ENCODE data around the gene ASAP2. TPM values are rescaled to one million over a fixed set of nuclear protein-coding genes. Genes with fewer than 3 reads are reported as not detected.
"Not testable (repeated sequence)": the region's sequence is repeated elsewhere in the genome, so short reads cannot be mapped to it uniquely, and the experiment has no call there.

The ASAP2 gene
- total RNA-seq, 1 experiment from 2014 or later: 81.7 TPM

DNA sequence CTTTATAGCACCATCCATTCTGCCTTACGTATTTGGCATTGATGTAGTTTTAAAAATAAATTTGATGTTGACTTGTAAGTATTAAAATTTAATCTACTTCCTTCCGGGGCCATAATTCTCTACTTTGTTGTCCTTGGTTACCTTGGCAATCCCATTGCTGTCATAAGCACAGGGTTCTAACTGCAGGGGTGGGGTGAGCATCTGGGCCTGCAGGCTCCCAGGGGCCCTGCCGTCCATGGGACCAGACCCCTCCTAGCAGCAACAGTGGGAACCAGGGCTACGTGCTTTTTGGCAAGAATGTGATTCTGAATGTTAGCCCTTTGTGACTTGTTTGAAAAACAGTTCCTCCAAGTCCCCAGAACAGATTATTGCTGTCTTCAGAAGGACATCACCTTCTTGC, 4.9 kb downstream of the ASAP2 start:
- DNase-seq (ENCODE audit: low read depth): no peak

DNA sequence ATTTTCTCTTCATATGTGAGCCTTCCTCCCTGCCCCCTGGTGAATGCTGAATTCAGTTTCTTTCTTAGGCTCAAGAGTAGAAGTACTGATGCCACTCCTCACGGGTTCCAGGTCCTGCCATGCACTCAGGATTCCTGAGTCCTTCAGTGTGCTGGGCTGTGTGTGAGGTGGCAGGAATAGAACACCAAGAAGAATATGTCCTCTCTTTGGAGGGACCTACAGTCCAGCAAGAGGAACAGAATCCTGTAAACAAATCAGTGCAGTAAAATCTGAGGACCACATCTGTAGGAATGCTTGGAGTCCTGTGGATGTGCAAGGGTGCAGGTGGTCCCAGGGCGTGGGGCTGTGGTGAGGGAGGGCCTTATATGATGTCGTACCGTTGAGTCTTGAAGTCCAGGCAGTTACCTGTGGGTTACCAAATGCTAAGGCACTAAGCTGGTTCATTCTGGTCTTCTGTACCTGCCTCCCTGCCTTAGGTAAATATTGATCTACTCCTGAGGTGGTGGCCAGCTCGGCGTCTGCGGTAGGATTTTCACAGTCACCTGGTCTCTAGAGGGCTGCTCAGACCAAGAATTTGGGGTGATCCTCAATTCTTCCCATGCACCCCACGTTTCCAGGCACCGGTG, 5.5 kb downstream of the ASAP2 start:
- no peak for DNase-seq (ENCODE audit: low read depth)

DNA sequence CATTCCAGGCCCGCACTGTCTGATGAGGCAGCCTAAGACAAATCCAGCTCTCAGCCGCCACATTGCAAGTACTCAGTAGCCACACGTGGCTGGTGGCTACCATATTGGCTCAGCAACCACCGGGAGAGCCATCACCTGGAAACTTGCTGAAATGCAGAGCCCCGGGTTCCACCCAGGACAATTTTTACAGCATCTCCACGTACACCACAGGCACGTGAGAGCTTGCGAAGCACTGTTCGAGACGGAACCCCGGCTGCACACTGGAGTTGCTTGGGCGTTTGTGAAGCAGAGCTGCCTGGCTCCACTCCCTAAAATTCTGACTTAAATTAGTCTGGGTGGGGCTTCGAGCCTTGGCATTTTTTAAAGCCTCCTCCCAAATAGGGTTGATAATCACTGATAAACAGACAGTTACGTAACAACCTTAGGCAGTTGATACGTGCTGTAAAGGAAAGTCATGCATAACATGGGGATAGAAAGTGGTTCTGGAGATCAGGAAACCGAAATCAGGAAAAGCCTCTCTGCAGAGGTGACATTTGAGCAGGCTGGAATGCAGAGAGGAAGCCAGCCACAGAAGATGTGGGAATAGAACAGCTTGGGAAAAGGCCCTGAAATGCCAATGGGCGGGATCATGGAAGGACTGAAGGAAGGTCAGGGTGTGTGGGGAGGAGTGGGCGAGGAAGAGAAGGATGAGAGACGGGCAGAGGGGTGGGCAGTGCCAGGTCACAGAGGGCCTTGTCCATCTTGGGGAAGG, 6.2 kb downstream of the ASAP2 start:
- no peak for DNase-seq (ENCODE audit: low read depth)

DNA sequence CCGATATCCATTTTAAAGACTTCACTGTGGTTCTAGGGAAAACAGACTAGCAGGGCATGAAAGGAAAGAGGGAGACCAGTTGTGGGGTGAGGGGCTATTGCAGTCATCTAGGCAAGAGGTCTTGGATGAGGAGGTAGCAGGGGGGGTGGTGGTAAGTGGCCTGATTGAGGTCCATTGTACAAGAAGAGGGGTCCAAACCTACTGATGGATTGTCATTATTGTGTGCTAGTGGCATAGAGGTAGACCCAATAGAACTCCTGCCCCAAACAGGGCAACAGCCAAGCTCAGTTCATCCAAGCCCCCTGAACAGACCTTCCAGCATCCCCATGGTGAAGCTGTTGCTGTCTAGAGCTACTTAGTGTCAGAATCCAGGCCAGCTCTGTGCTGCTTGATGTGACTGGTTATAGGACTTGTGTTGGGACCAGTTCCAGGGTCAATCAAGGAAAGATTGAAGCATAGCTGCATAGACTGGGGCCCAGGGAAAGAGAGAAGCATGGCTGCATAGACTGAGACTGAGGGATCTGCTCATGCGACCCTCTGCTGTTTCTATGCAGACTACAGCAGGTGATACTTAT, 7.0 kb downstream of the ASAP2 start:
- DNase-seq (ENCODE audit: low read depth): no peak

DNA sequence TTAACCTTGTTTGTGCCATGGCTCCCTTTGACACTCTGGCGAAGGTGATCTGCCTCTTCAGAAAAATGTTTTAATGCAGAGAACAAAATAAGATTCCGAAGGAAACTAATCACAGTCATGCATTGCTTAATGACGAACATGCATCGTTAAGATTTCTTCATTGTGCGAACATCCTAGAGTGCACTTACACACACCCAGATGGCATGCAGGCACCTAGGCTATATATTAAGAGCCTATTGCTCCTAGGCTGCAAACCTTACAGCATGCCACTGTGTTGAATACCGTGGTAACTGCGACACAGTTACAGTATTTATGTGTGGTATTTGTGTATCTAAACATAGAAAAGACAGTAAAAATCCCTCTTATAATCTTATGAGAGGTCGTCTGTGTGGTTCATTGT, 8.3 kb downstream of the ASAP2 start:
- no peak for DNase-seq (ENCODE audit: low read depth)

DNA sequence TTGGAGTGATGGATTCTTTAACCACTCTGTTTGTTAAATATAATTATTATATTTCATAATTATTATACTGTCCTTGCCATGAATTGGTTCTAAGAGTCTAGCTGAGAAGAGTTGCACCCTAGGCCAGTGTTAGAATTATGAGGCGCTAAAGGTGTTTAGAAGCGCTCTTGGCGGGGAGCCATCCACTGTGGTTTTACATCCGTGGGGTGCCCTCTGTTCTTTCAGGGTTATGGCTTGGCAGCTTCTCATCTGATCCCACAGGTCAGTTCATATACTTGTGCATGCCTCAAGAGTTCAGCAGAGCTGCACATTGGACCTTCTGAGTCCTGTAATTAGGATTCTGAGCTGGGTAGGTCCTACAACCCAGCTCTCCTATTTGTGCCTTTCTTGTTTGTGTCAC, 9.1 kb downstream of the ASAP2 start:
- no peak for DNase-seq (ENCODE audit: low read depth)

DNA sequence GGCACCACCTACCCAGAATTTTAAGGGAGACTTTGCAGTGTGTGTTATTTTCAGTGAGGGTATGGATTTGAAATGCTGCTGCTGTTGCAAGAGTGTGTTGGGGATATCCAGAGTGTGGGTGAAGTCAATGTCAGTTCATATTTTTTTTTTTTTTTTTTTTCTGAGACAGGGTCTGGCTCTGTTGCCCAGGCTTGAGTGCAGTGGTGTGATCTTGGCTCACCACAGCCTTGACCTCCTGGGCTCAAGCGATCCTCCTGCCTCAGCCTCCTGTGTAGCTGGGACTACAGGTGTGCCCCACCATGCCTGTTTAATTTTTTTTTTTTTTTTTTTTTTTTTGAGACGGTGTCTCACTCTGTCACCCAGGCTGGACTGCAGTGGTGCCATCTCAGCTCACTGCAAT, 9.5 kb downstream of the ASAP2 start:
- not testable (repeated sequence) for DNase-seq (ENCODE audit: low read depth)

DNA sequence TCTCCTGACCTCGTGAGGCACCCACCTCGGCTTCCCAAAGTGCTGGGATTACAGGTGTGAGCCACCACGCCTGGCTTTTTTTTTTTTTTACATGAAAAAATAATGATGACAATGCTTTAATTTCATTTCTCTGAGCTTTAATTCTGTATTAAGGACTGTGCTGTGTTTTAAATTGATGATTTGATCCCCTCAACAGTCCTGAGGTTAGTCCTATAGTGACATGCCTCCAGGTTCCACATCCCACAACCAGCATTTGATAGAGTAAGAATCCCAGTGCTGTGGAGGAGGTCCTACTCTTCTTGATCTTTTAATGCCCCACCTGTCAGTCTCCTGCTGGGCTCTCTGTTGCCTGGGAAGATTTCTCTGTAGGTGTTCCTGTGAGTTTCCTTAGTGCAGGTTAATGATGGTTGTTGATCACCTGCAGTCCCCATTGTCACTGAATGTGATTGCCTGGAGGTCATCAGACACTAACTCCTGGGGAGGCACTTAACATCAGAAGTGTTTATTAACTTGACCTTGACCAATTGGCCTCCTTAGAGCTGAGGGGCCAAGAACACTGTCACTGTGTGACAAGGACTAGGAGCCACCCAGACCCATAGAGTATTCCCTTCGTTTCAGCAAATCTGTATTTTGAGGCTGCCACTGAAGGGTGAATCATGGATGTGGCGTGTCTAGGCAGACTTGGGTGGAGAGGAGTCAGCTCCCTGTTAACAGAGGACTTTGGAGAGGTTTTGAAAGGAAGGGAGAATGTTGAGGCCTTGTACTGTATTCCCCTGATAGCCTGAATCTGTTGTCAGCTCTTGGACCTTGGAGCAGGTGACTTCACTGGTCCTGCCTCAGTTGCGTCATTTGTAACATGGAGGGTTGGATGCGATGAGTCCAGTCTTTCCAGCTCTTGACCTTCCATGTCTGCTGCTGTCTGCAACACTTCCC, 11.5 kb downstream of the ASAP2 start:
- DNase-seq (ENCODE audit: low read depth): no peak

DNA sequence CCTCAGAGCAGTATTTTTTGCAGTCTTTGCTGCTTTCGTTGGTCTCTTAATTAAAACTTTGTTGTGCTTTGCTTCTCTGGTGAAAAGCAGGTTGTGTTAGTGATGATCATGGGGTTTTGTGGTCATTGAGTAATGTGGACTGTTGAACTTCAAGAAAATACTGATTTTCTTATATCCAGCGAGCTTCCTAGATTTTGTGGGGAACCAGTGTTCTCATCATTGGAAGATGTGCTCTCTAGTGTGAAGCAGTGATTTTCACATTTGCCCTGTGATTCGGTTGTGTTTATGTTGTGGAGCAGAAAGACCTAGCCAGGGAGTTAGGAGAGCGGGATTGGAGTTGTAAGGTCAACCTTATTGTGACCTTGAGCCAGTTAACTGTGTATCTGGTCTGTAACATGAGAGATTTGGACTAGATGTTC, 12.4 kb downstream of the ASAP2 start:
- peak; percentile 65 for DNase-seq (ENCODE audit: low read depth)

DNA sequence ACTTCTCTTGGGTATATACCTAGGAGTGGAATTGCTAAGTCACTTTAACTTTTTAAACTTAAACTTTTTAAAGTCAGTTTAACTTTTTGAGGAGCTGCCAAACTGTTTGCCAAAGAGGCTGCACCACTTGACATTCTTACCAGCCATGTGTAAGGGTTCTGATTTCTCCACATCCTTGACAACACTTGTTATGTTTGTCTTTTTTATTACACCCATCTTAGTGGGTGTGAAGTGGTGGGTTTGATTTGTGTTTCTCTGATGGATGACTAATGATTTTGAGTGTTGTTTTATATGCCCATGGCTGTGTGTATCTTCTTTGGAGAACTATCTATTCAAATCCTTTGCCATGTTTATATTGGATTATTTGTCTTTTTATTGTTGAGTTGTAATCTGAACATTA, 13.6 kb downstream of the ASAP2 start:
- DNase-seq (ENCODE audit: low read depth): no peak

DNA sequence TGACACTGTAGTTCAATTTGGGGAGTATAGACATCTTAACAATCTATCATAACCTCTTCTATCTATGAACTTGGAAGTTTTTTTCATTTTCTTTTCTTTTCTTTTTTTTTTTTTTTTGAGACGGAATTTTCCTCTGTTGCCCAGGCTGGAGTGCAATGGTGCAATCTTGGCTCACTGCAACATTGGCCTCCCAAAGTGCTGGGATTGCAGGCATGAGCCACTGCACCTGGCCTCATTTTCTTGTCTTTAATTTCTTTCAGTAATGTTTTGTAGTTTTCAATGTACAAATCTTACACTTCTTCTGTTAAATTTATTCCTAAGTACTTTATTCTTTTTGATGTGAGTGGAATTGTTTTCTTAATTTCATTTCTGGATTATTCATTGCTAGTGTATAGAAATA, 14.6 kb downstream of the ASAP2 start:
- no peak for DNase-seq (ENCODE audit: low read depth)

DNA sequence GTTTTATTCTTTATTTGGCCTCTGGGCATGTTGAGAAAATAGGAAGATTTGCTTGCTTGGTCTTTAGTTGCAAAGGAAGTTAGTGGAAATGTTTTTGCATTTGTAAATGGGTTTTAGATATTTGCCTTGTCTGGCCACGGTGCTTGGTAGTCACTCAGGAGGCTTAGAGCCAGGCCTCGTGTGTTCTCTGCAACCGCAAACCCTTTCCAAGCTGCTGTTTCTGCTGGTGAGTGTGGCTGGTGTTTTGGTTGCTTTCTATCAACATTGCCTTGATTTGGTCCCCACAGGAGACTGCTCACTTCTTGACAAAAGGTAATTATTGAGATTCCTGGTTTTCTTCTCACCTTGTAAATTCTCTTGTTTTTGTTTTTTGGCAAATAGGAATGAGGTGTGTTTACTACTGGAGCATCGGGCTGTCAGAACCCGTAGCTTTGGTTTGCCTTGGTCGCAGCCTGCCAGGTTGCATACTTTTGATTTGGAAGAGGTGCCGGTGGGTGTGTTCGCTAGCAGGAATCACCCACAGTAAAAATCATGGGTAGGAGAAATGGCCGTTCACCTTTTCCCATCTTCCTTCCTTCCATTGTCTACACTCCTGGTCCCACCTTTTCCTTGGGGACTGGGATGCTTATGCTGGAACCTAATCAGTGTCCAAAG, 15.8 kb downstream of the ASAP2 start:
- DNase-seq (ENCODE audit: low read depth): no peak

DNA sequence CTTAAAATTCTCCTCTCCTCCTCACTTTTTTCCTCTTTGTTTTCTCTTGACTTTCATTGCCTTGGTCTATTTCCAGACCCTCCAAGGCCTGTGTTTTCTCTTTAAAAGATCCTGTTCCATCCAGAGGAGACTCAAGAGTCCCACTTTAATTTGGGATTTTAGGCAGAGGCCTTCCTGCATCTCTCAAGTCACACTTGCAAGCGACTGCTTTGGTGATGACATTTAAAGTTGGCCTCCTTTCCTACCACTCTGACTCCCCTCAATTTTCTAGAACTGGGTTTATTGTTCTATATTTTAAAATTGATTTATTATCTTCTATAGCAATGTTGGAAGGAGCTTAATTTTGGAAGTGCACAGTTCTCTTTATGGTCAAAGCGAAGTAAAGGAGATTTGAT, 16.3 kb downstream of the ASAP2 start:
- DNase-seq (ENCODE audit: low read depth): no peak

DNA sequence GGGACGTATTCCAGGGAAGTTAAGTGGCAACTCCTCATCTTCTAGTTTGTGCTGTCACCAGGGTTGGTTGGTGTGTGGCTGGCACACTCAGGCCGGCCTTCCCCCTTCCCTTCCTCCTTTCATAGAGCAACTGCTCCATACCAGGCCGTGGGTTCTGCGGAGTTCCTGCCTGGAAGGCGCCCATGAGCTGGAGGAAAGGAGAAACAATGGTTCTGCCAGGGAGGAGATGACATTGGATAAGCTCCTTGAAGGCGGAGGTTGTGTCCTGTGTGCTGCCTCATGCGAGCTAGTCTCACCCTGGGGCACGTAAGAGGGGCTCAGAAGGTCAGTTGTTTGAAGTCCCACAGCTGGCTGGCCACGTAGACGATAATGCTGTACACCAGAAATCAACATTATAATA, 19.2 kb downstream of the ASAP2 start:
- no peak for DNase-seq (ENCODE audit: low read depth)

DNA sequence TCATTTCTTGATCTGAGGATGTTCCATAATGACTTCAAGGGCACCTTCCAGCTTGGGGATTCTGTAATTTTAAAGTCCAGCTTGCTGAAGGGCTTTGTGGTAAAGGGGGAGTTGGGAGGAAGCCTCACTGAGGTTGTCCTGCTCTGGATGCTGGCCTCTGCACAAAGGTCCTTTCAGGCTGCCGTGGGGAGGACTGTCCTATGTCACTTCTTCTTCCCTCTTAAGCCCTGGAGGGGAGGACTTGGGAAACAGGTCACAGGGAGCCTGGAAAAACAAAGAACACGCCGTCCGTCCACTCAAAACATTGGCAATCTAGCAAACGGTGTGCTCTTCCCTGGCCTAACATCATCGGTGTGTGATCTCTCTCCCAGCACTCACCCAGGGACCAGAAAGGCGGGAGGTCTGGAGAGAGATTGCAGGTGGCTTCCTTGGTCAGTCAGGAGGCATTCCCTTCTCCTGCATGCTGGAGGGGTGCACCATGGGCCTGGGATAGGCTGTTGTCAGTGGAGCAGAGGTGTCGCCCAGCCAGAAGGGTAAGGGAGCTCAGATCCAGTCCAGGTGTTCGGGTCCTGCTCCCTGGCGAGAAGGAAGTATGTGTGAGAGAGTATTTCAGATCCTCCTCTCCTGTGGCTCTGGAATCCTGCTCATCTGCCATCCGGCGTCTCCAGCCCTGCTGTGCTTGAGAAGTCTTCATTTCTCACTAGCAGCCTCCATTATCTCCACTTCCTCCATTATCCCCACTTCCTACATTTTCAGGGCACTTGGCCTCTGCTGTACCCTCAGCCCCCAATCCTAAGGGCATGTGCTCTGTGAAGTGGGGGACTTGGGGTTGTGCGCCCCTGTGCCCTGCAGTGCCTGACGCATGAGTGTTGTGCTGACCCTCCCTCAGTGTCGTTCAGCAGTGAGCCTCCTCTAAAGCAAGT, 20.1 kb downstream of the ASAP2 start:
- no peak for DNase-seq (ENCODE audit: low read depth)

DNA sequence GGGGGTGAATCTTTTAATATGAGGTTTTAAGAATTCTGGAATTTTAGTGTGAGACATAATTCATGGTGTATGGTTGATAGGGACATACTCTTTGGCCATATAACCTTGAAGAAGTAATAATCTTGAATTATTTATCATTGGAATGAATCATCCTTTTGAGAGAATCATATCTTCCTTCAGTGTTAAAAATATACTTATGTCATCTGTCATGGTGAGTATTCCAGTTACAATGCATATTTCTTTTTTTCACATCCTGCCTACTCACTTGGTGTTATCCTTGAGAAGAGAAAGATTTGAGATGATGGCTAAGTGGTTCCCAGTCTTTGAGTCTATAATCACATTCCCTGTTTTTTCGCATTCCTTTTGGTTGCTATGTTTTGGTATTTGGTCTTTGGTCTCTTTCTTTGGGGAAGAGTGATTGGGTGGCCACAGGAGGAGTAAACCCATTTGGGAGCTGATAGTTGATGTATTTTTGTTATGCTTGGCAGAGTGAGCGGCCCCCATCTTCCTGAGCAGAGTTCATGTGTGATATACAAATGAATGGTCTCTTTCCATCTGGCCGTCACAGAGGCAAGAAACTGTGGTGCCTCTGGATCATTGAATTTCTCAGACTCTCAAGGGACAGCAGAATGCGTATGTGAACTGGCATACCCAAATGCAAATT, 21.6 kb downstream of the ASAP2 start:
- DNase-seq (ENCODE audit: low read depth): peak; percentile 76

DNA sequence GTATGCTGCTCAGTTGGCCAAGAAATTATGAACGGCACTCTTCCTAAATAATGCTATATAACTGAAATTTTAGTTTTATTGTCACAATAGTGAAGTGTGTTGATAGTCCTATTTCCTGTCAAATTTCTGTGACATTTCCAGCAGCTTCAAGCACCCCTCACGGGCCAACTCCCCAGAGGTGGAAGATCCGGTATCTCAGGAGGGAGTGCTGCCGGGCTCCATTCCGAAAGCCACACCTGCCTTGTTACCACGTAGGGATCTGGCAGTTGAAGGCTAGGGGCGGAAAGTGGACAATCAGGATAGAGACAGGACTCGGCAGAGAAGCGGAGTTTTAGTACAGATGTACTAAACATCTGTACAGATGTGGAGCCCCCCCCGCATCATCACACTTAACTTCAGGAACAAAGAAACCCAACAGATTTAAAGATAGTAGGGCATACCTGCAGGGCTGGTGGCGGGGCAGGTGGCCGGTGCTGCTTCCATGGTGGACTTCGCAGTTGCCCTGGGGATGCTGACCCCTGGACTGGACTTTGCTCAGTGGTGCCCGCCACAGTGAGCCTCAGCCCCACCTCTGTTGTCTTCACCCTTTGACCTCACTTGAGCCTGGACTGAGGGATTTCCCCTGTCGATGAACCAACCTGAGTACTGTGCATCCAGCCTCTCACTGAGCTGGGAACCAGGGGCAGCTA, 22.3 kb downstream of the ASAP2 start:
- no peak for DNase-seq (ENCODE audit: low read depth)

DNA sequence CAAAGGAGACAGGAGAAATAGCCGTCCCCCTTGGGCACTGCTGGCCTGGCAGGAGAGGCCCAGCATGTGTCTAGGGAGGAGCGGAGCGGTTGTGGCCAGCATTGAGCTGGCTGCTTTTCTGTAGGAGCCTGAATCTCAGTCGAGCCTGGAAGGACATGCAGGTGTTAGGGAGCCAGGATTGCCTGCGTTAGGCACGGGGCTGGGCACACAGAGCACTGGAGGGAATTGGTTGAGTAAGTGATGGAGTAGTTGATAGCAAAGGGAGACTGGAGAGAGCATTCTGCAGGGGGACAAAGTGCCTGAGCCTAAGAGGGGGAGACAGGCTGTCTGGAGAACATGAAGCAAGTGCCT, 22.8 kb downstream of the ASAP2 start:
- no peak for DNase-seq (ENCODE audit: low read depth)

DNA sequence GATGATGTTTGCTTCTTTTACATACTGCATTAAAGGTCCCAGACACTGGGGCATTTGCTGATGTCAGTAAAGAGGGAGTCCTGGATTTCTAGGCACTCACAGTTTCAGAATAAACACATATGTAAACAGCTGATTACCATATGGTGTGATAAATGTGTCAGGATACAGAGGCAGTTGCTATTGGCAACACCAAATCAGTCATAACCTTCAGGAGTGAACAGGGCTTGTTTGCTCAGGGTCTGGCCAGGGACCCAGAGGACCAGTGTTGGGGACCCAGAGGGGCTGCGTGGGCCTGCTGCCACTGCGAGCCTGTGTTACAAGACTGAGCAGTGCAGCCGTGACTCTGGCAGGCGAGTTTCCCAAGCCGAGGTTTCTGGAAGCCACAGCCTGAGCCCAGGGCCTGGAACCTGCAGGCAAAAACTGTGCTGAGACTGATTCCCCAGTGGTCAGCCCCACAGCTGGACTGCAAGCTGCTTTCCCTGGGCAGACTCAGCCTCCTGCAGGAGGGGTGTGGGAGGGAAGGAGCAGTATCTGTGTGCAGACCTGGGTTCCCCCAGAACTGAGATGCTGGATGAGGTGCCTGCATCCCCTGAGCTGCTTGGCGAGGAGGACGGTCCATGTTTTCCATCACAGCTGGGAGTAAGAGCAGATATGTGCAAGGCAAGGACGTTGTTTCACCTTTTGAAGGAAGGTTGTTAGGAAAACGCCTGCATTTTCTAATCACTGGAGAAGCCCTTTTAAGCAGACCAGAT, 23.6 kb downstream of the ASAP2 start:
- peak; percentile 70 for DNase-seq (ENCODE audit: low read depth)

All from LHCN-M2 (cell line).